Thyroid gland (tissue), 4 donors: ENCODE results near the gene ATG9B. TPM values are rescaled to one million over a fixed set of nuclear protein-coding genes. Genes with fewer than 3 reads are reported as not detected.

Experiments
- DNase-seq, 2 donors: peaks; one replicate each; pipeline ENCODE4 v3.0.0-alpha.2; 2019
- H3K27ac ChIP-seq, 3 donors: fragments of 200-600 bp; sonication (generic); 1 replicate in 2 of 3; 2 replicates in 1 of 3; pipeline ENCODE4 v1.5.1; 2016 to 2019; ENCODE audit warnings: mild to moderate bottlenecking in 1 of 3, moderate library complexity in 1 of 3
- H3K27me3 ChIP-seq: fragments of 200-600 bp; sonication (generic); one replicate; pipeline ENCODE4 v1.5.1; 2019
- H3K36me3 ChIP-seq, 2 donors: fragments of 200-600 bp; sonication (generic); one replicate each; pipeline ENCODE4 v1.5.1; 2016 to 2019
- H3K4me1 ChIP-seq, 2 donors: fragments of 200-600 bp; sonication (generic); one replicate each; pipeline ENCODE4 v1.5.1; 2017 to 2019
- H3K4me3 ChIP-seq, 3 donors: fragments of 200-600 bp; sonication (generic); replicated peaks in 1 of 3; 1 replicate in 2 of 3; 2 replicates in 1 of 3; pipeline ENCODE4 v1.5.1; 2016; ENCODE audit warnings: mild to moderate bottlenecking in 1 of 3
- H3K9me3 ChIP-seq: fragments of 200-600 bp; sonication (generic); one replicate; pipeline ENCODE4 v1.5.1; 2017
- POLR2A ChIP-seq, 2 donors: fragments of 450-650 bp; IDR thresholded peaks; one replicate each; pipeline ENCODE4 v1.6.1; 2017; ENCODE audit warnings: antibody characterized with exemption in 2 of 2, mild to moderate bottlenecking in 2 of 2, moderate library complexity in 1 of 2
- WGBS, 2 donors: methylation state at CpG; one replicate each; pipeline ENCODE4 v1.1.5; 2017; 5-methylcytosine and 5-hydroxymethylcytosine counted together
- intact Hi-C: fragments of 100-400 bp; cut with DNase I; formaldehyde crosslinking; loops from one replicate; pipeline ENCODE4 v1.15.1; 2023
- total RNA-seq, 4 donors: library from RNA; depleted of rRNA; stranded (reverse); fragments of >200 nt; gene quantifications; one replicate each; pipeline ENCODE4 v1.2.3, GENCODE V29; 2016
- TF ChIP-seq, protein P1 (sequence below), 6 experiments: fragments of 200-600 bp in 3 of 6; fragments of 450-650 bp in 3 of 6; sonication (generic) in 3 of 6; IDR thresholded peaks; one replicate each; pipeline ENCODE4 v1.5.1; 2016 to 2019; ENCODE audit warnings: antibody characterized with exemption in 6 of 6, mild to moderate bottlenecking in 2 of 6, inconsistent platforms in 1 of 6, moderate library complexity in 1 of 6

ATG9B gene
- total RNA-seq, 4 donors from 2014 or later = 0.27 TPM; not detected in 3

DNA sequence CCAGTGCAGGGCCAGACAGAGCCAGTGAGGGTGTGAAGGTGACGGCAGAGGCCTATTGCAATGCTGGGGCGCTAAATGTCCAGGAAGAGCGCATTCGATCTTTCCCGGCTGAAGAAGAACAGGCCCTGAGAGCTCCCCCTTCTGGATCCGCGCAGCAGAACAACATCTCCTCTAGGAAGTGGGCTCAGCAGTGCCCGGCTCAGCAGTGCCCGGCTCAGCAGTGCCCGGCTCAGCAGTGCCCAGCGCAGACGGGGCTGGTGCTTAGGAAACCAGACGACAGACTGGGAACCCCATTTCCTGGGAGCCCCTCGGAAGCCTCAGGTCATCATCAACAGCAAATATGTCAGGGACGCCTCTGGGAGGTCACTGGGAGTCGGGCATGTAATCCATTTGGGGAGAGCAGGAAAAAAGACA, 38.2 kb downstream of the ATG9B start:
- no peak overlapping the region for H3K4me3 ChIP-seq
- DNase-seq = peak; percentile 45 to 50
- TF ChIP-seq POLR2A (IDR thresholded peaks at IDR 0.05) = no peak
- TF ChIP-seq, protein P1, sequence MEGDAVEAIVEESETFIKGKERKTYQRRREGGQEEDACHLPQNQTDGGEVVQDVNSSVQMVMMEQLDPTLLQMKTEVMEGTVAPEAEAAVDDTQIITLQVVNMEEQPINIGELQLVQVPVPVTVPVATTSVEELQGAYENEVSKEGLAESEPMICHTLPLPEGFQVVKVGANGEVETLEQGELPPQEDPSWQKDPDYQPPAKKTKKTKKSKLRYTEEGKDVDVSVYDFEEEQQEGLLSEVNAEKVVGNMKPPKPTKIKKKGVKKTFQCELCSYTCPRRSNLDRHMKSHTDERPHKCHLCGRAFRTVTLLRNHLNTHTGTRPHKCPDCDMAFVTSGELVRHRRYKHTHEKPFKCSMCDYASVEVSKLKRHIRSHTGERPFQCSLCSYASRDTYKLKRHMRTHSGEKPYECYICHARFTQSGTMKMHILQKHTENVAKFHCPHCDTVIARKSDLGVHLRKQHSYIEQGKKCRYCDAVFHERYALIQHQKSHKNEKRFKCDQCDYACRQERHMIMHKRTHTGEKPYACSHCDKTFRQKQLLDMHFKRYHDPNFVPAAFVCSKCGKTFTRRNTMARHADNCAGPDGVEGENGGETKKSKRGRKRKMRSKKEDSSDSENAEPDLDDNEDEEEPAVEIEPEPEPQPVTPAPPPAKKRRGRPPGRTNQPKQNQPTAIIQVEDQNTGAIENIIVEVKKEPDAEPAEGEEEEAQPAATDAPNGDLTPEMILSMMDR (IDR thresholded peaks at IDR 0.05) = peak in 3 of 6 experiments; percentile 29 to 55 (median 31)
- no peaks in the 10 kb centered on the region for H3K4me1 ChIP-seq
- H3K36me3 ChIP-seq = no peaks in the 10 kb centered on the region
- no peak overlapping the region for H3K27ac ChIP-seq
- 13 to 21% methylated on average over 5 to 16 of the region's 16 CpGs for WGBS, 2 donors
- intact Hi-C loops = loop anchor here (5.0 kb wide), 1 partner anchor 89 kb away; no protein-coding TSS in a partner anchor
- no peaks in the 10 kb centered on the region for H3K9me3 ChIP-seq
- no peaks in the 10 kb centered on the region for H3K27me3 ChIP-seq

DNA sequence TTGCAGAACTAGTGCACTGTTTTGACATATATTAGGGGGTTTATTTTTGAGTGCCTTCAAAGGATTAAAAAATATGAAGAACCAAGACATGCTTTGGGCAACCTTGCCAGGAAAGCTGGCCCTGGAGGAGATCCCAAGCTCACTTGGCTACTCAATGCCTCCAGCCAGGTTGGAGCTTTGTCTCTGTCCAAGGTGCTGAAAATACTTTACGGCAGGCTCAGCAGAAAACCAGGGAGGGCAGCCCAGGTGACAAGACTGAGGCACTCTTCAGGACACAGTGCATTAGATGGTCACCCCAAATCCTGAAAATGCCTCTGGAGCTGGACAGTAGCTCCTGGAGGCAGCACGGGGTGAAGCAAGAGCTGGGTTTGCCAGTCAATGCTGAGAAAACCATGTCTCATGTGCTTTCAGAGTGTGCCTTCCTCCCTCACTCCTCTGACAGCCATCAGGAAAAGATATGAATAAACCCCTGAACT, 40.4 kb downstream of the ATG9B start:
- Histone ChIP-seq H3K4me1 (peaks cover 0 to 3% of the 10 kb centered on the region in 2 donors), H3K36me3 (no peaks in the 10 kb centered on the region), H3K9me3 (no peaks in the 10 kb centered on the region), H3K4me3 (no peak overlapping the region), H3K27ac (no peak overlapping the region), H3K27me3 (no peaks in the 10 kb centered on the region)
- intact Hi-C loops = no loop called here
- TF ChIP-seq, protein P1 (IDR thresholded peaks at IDR 0.05) = no peak
- no peak for TF ChIP-seq POLR2A (IDR thresholded peaks at IDR 0.05)
- 0 to 7% methylated on average over 2 of the region's 2 CpGs for WGBS, 2 donors
- DNase-seq = peak in 1 of 2 donors; percentile 35

DNA sequence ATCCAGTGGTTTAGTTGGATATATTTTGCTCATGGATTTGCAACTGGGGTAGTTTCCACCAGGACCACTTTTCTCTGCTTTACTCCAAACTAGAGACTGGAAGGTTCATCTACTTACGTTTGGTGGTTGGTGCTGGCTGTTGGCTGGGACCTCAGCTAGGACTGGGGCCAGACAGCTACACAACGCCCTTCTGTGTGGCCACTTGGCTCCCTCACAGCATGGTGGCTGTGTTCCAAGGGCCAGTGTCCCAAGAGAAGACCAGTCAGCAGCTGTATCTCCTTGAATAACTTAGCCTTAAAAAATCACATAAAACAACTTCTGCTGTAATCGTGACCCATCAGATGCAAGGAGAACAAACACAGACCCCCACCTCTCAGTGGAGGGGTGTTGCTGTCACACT, 41.9 kb downstream of the ATG9B start:
- no peak overlapping the region for H3K4me3 ChIP-seq
- WGBS, 2 donors = 43 to 59% methylated on average over 3 of the region's 3 CpGs
- no peak overlapping the region for H3K27ac ChIP-seq
- no peak for TF ChIP-seq POLR2A (IDR thresholded peaks at IDR 0.05)
- TF ChIP-seq, protein P1 (IDR thresholded peaks at IDR 0.05) = no peak
- H3K9me3 ChIP-seq = no peaks in the 10 kb centered on the region
- H3K36me3 ChIP-seq = no peaks in the 10 kb centered on the region
- peaks cover 3 to 15% of the 10 kb centered on the region in 2 donors for H3K4me1 ChIP-seq
- peaks cover 4% of the 10 kb centered on the region for H3K27me3 ChIP-seq
- intact Hi-C loops = no loop called here
- no peak for DNase-seq

DNA sequence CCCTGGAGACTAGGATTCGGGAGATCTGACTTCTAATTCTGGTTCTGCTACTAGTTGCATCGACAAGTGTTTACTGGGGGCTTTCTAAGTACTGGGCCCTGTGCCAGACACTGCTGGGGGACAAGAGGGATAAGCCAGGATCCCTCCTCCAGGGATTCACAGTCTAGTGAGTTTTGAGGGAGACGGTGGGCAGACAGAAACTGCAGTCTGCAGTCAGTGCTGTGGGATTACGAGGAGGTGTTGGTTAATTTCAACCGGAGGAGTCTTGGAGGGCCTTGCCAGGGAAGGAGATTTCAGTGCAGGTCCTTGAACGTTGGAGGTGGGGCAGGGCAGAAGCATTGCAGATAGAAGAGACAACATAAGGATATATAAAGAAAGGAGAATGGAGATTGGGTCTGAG, 42.6 kb downstream of the ATG9B start:
- Histone ChIP-seq H3K27ac (no peak overlapping the region), H3K4me3 (no peak overlapping the region), H3K9me3 (no peaks in the 10 kb centered on the region), H3K27me3 (peaks cover 10% of the 10 kb centered on the region), H3K36me3 (no peaks in the 10 kb centered on the region), H3K4me1 (peaks cover 4 to 16% of the 10 kb centered on the region in 2 donors)
- 28 to 42% methylated on average over 6 of the region's 6 CpGs for WGBS, 2 donors
- TF ChIP-seq, protein P1 (IDR thresholded peaks at IDR 0.05) = no peak
- no peak for DNase-seq
- intact Hi-C loops = no loop called here

DNA sequence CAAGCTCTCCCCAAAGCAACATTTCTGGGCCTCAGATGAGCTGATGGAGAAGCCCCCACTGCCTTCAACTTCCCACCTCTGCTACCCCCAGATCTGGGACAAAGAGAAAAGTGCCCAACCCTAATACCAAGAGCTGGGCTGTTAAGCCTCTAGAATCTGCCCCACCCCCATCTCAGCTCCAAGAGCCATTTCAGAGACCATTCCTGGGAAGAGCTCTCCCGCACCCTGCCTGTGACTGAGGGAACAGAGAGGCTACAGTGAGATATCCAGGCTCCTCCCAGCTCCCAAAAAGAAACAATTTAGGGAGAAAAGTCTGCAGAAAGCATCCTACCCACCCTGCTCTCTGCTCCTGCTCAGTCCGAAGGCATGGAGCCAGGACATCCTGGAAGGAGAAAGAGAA, 43.6 kb downstream of the ATG9B start:
- no peak for DNase-seq
- no peaks in the 10 kb centered on the region for H3K9me3 ChIP-seq
- intact Hi-C loops = no loop called here
- no peaks in the 10 kb centered on the region for H3K36me3 ChIP-seq
- 33% methylated on average over 2 of the region's 2 CpGs for WGBS, 2 donors
- peaks cover 4 to 16% of the 10 kb centered on the region in 2 donors for H3K4me1 ChIP-seq
- no peak overlapping the region for H3K4me3 ChIP-seq
- H3K27me3 ChIP-seq = peaks cover 17% of the 10 kb centered on the region
- no peak overlapping the region for H3K27ac ChIP-seq
- TF ChIP-seq POLR2A (IDR thresholded peaks at IDR 0.05) = no peak
- TF ChIP-seq, protein P1 (IDR thresholded peaks at IDR 0.05) = no peak
